ENCODE data around the gene CFAP157.

The CFAP157 gene

GRCh38 chr9:127698386-127698785, 8.4 kb upstream of the CFAP157 start:
- TF ChIP-seq EZH2phosphoT487 (IDR thresholded peaks at IDR 0.05; ENCODE audit: low read length) = no peak
- no peak for TF ChIP-seq CTCF (IDR thresholded peaks at IDR 0.05; ENCODE audit: low read length)
- TF ChIP-seq EZH2 (optimal IDR thresholded peaks at IDR 0.05; ENCODE audit: low read depth, low read length) = no peak
- no peak for DNase-seq
- Histone ChIP-seq H4K20me1 (ENCODE audit: insufficient read depth, low read length) (no peaks in the 10 kb centered on the region), H3K27ac (ENCODE audit: low read length) (no peak overlapping the region), H3K4me2 (ENCODE audit: low read depth, low read length) (no peak overlapping the region), H3F3A (ENCODE audit: insufficient read depth, low read length) (no peaks in the 10 kb centered on the region), H3K9me2 (replicated peaks; ENCODE audit: insufficient read depth, low read length) (no peaks in the 10 kb centered on the region), H3K27me3 (replicated peaks; ENCODE audit: insufficient read depth, low read length) (no peaks in the 10 kb centered on the region), H3K36me3 (replicated peaks; ENCODE audit: insufficient read depth, low read length) (no peaks in the 10 kb centered on the region), H3K4me1 (ENCODE audit: low read length) (no peaks in the 10 kb centered on the region), H3K9me3 (replicated peaks; ENCODE audit: insufficient read depth, low read length) (no peaks in the 10 kb centered on the region), H3K4me3 (ENCODE audit: low read length) (no peak overlapping the region), H3K9ac (ENCODE audit: low read length) (no peak overlapping the region), H3K79me2 (ENCODE audit: low read length) (no peaks in the 10 kb centered on the region), H2AFZ (ENCODE audit: low read length) (no peak overlapping the region)

GRCh38 chr9:127698985-127699670, 7.7 kb upstream of the CFAP157 start:
- Histone ChIP-seq H3F3A (ENCODE audit: insufficient read depth, low read length) (no peaks in the 10 kb centered on the region), H3K4me3 (ENCODE audit: low read length) (no peak overlapping the region), H3K27ac (ENCODE audit: low read length) (no peak overlapping the region), H3K9ac (ENCODE audit: low read length) (no peak overlapping the region), H2AFZ (ENCODE audit: low read length) (no peak overlapping the region), H3K27me3 (replicated peaks; ENCODE audit: insufficient read depth, low read length) (no peaks in the 10 kb centered on the region), H3K9me3 (replicated peaks; ENCODE audit: insufficient read depth, low read length) (no peaks in the 10 kb centered on the region), H3K36me3 (replicated peaks; ENCODE audit: insufficient read depth, low read length) (no peaks in the 10 kb centered on the region), H3K4me2 (ENCODE audit: low read depth, low read length) (no peak overlapping the region), H3K4me1 (ENCODE audit: low read length) (no peaks in the 10 kb centered on the region), H3K79me2 (ENCODE audit: low read length) (no peaks in the 10 kb centered on the region), H4K20me1 (ENCODE audit: insufficient read depth, low read length) (no peaks in the 10 kb centered on the region), H3K9me2 (replicated peaks; ENCODE audit: insufficient read depth, low read length) (no peaks in the 10 kb centered on the region)
- DNase-seq = no peak
- TF ChIP-seq EZH2phosphoT487 (IDR thresholded peaks at IDR 0.05; ENCODE audit: low read length) = no peak
- TF ChIP-seq EZH2 (optimal IDR thresholded peaks at IDR 0.05; ENCODE audit: low read depth, low read length) = no peak
- TF ChIP-seq CTCF (IDR thresholded peaks at IDR 0.05; ENCODE audit: low read length) = no peak

GRCh38 chr9:127700140-127700539, 6.6 kb upstream of the CFAP157 start:
- no peak overlapping the region for H3K27ac ChIP-seq (ENCODE audit: low read length)
- no peaks in the 10 kb centered on the region for H3K4me1 ChIP-seq (ENCODE audit: low read length)
- no peak overlapping the region for H3K9ac ChIP-seq (ENCODE audit: low read length)
- no peaks in the 10 kb centered on the region for H3K9me3 ChIP-seq (replicated peaks; ENCODE audit: insufficient read depth, low read length)
- no peaks in the 10 kb centered on the region for H3K27me3 ChIP-seq (replicated peaks; ENCODE audit: insufficient read depth, low read length)
- DNase-seq = no peak
- no peaks in the 10 kb centered on the region for H3K36me3 ChIP-seq (replicated peaks; ENCODE audit: insufficient read depth, low read length)
- TF ChIP-seq CTCF (IDR thresholded peaks at IDR 0.05; ENCODE audit: low read length) = no peak
- TF ChIP-seq EZH2 (optimal IDR thresholded peaks at IDR 0.05; ENCODE audit: low read depth, low read length) = no peak
- TF ChIP-seq EZH2phosphoT487 (IDR thresholded peaks at IDR 0.05; ENCODE audit: low read length) = no peak
- H2AFZ ChIP-seq (ENCODE audit: low read length) = no peak overlapping the region
- no peaks in the 10 kb centered on the region for H3K79me2 ChIP-seq (ENCODE audit: low read length)
- no peak overlapping the region for H3K4me3 ChIP-seq (ENCODE audit: low read length)
- no peak overlapping the region for H3K4me2 ChIP-seq (ENCODE audit: low read depth, low read length)
- no peaks in the 10 kb centered on the region for H4K20me1 ChIP-seq (ENCODE audit: insufficient read depth, low read length)
- no peaks in the 10 kb centered on the region for H3K9me2 ChIP-seq (replicated peaks; ENCODE audit: insufficient read depth, low read length)
- H3F3A ChIP-seq (ENCODE audit: insufficient read depth, low read length) = no peaks in the 10 kb centered on the region

All from MM.1S (cell line).